ENCODE measurements around the gene PRMT6.

DNA sequence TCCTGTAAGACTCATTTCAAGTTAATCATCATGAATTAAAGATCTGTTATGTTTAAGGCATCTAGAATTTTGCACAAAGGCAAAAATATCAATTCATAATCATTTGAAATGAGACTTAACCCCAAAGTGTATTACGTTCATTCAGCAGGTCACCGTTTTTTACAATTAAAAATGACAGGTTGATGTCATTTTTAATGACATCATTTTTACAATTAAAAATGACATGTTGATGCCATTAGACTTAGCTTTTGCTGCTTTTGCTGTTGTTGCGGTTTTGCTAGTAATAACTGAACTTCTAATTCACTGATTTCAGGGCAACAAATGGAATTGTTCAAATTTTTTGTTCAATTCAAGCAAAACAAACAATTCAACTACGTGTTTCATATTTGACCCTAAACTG, 17.0 kb downstream of the PRMT6 start:
- TF ChIP-seq POLR2AphosphoS5 (IDR thresholded peaks at IDR 0.05) = no peak
- TF ChIP-seq, protein P1, sequence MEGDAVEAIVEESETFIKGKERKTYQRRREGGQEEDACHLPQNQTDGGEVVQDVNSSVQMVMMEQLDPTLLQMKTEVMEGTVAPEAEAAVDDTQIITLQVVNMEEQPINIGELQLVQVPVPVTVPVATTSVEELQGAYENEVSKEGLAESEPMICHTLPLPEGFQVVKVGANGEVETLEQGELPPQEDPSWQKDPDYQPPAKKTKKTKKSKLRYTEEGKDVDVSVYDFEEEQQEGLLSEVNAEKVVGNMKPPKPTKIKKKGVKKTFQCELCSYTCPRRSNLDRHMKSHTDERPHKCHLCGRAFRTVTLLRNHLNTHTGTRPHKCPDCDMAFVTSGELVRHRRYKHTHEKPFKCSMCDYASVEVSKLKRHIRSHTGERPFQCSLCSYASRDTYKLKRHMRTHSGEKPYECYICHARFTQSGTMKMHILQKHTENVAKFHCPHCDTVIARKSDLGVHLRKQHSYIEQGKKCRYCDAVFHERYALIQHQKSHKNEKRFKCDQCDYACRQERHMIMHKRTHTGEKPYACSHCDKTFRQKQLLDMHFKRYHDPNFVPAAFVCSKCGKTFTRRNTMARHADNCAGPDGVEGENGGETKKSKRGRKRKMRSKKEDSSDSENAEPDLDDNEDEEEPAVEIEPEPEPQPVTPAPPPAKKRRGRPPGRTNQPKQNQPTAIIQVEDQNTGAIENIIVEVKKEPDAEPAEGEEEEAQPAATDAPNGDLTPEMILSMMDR (IDR thresholded peaks at IDR 0.05) = no peak
- TF ChIP-seq EP300 (IDR thresholded peaks at IDR 0.05) = no peak
- no peak for TF ChIP-seq POLR2A (IDR thresholded peaks at IDR 0.05)
